ENCODE measurements around the gene STUB1.

GRCh38 chr16:649631-650030 lies 30.6 kb upstream of the STUB1 start:
- no peak for TF ChIP-seq CTCF (conservative IDR thresholded peaks at IDR 0.05)
- TF ChIP-seq ZFX (IDR thresholded peaks at IDR 0.05): no peak

All from C4-2B (cell line).